ENCODE data around the gene NAIF1. TPM values are rescaled to one million over a fixed set of nuclear protein-coding genes. Genes with fewer than 3 reads are reported as not detected.

Gene NAIF1
- total RNA-seq, 1 experiment from 2014 or later: 12.4 TPM

- Mint-ChIP-seq H3K4me1 (peaks cover 8% of the 10 kb centered on the region), H3K9me3 (no peaks in the 10 kb centered on the region), H3K27ac (peak overlapping the region; percentile 90), H3K27me3 (ENCODE audit: low read depth) (no peaks in the 10 kb centered on the region), H3K36me3 (peaks cover 35% of the 10 kb centered on the region), H3K4me3 (no peak overlapping the region)
- no peak for TF ChIP-seq FOXK1 (CRISPR knock-in tag; IDR thresholded peaks at IDR 0.05)
- peak; percentile 71; the same call in 1 of the 2 replicates for TF ChIP-seq ZNF317 (CRISPR knock-in tag; IDR thresholded peaks at IDR 0.05; ENCODE audit: borderline replicate concordance, low read depth)
- CTCF ChIA-PET: interaction anchor here (1.1 to 5.8 kb wide), 2 partner anchors 10 to 17 kb away, joined by 3 to 57 read pairs; no protein-coding TSS in a partner anchor
- POLR2A ChIA-PET: interaction anchor here (0.8 kb wide), 1 partner anchor 10 kb away, joined by 4 read pairs; no protein-coding TSS in a partner anchor
- no peak for DNase-seq (ENCODE audit: low spot score)
- ATAC-seq: no peak
Measured at GRCh38 chr9:128107468-128108268, 40.5 kb upstream of the NAIF1 start.

GRCh38 chr9:128106940-128107467, 39.9 kb upstream of the NAIF1 start:
- ChIA-PET CTCF (interaction anchor here (0.8 to 5.8 kb wide), 3 partner anchors 11 to 55 kb away, joined by 3 to 57 read pairs (median 3); no protein-coding TSS in a partner anchor), POLR2A (no interaction called here)
- no peaks in the 10 kb centered on the region for H3K9me3 Mint-ChIP-seq
- H3K36me3 Mint-ChIP-seq: peaks cover 42% of the 10 kb centered on the region
- no peak overlapping the region for H3K27ac Mint-ChIP-seq
- no peaks in the 10 kb centered on the region for H3K27me3 Mint-ChIP-seq (ENCODE audit: low read depth)
- no peak overlapping the region for H3K4me3 Mint-ChIP-seq
- H3K4me1 Mint-ChIP-seq: peaks cover 11% of the 10 kb centered on the region
- DNase-seq (ENCODE audit: low spot score) (no peak), ATAC-seq (no peak)
- TF ChIP-seq MLX (CRISPR knock-in tag; IDR thresholded peaks at IDR 0.05): no peak
- TF ChIP-seq HMGXB4 (CRISPR knock-in tag; IDR thresholded peaks at IDR 0.05): no peak
- TF ChIP-seq ZNF396 (CRISPR knock-in tag; IDR thresholded peaks at IDR 0.05; ENCODE audit: borderline replicate concordance): no peak
- no peak for TF ChIP-seq E2F1 (CRISPR knock-in tag; IDR thresholded peaks at IDR 0.05)
- TF ChIP-seq ZSCAN18 (CRISPR knock-in tag; IDR thresholded peaks at IDR 0.05): no peak
- TF ChIP-seq GRHL2 (CRISPR knock-in tag; IDR thresholded peaks at IDR 0.05; ENCODE audit: insufficient replicate concordance, severe bottlenecking): no peak
- TF ChIP-seq EMX1 (CRISPR knock-in tag; IDR thresholded peaks at IDR 0.05): no peak
- TF ChIP-seq PRRX2 (CRISPR knock-in tag; IDR thresholded peaks at IDR 0.05): no peak
- no peak for TF ChIP-seq CREM (CRISPR knock-in tag; IDR thresholded peaks at IDR 0.05)
- TF ChIP-seq USF1 (CRISPR knock-in tag; IDR thresholded peaks at IDR 0.05): no peak
- TF ChIP-seq NFATC4 (CRISPR knock-in tag; IDR thresholded peaks at IDR 0.05): no peak
- no peak for TF ChIP-seq ATF2 (CRISPR knock-in tag; IDR thresholded peaks at IDR 0.05; ENCODE audit: borderline replicate concordance, low read depth)
- TF ChIP-seq E2F4 (CRISPR knock-in tag; IDR thresholded peaks at IDR 0.05; ENCODE audit: borderline replicate concordance, low read depth): no peak
- TF ChIP-seq ZNF425 (CRISPR knock-in tag; conservative IDR thresholded peaks at IDR 0.05): no peak
- TF ChIP-seq KAT7 (CRISPR knock-in tag; IDR thresholded peaks at IDR 0.05; ENCODE audit: borderline replicate concordance): no peak
- TF ChIP-seq ATF1 (CRISPR knock-in tag; IDR thresholded peaks at IDR 0.05): no peak
